ENCODE results near the gene SOAT2.

The SOAT2 gene

GRCh38 chr12:53102883-53103807, at the start of gene SOAT2:
Gene SOAT2 (plus strand): TSS chr12:53103486. CDS start chr12:53103578, 92 bp downstream.
- no peak within 1 kb of the TSS for H3K4me3 ChIP-seq (ENCODE audit: low read length)
- no peaks in the 10 kb centered on the region for H3K9me2 ChIP-seq (replicated peaks; ENCODE audit: insufficient read depth, low read length)
- H2AFZ ChIP-seq (ENCODE audit: low read length), result peak within 1 kb of the TSS; percentile 69
- H3K36me3 ChIP-seq (replicated peaks; ENCODE audit: insufficient read depth, low read length), result no peaks in the 10 kb centered on the region
- peak within 1 kb of the TSS; percentile 3; the same call in 1 of the 2 replicates for H3K9ac ChIP-seq (ENCODE audit: low read length)
- H3K27ac ChIP-seq (ENCODE audit: low read length), result peak within 1 kb of the TSS; percentile 73
- peaks cover 40% of the 10 kb centered on the region for H3K4me1 ChIP-seq (ENCODE audit: low read length)
- no peaks in the 10 kb centered on the region for H4K20me1 ChIP-seq (ENCODE audit: insufficient read depth, low read length)
- TF ChIP-seq CTCF (IDR thresholded peaks at IDR 0.05; ENCODE audit: low read length), result no peak
- TF ChIP-seq EZH2phosphoT487 (IDR thresholded peaks at IDR 0.05; ENCODE audit: low read length), result no peak
- no peak for TF ChIP-seq EZH2 (optimal IDR thresholded peaks at IDR 0.05; ENCODE audit: low read depth, low read length)
- H3K79me2 ChIP-seq (ENCODE audit: low read length), result no peaks in the 10 kb centered on the region
- no peaks in the 10 kb centered on the region for H3K27me3 ChIP-seq (replicated peaks; ENCODE audit: insufficient read depth, low read length)
- H3K9me3 ChIP-seq (replicated peaks; ENCODE audit: insufficient read depth, low read length), result no peaks in the 10 kb centered on the region
- peak within 1 kb of the TSS; percentile 48 for H3K4me2 ChIP-seq (ENCODE audit: low read depth, low read length)
- peaks cover 26% of the 10 kb centered on the region for H3F3A ChIP-seq (ENCODE audit: insufficient read depth, low read length)
- peak; percentile 93 for DNase-seq

GRCh38 chr12:53054112-53054878, 49.0 kb upstream of the SOAT2 start:
- Histone ChIP-seq H3F3A (ENCODE audit: insufficient read depth, low read length) (peaks cover 10% of the 10 kb centered on the region; the same call in 1 of the 2 replicates), H3K27ac (ENCODE audit: low read length) (peak overlapping the region; percentile 88), H3K4me3 (ENCODE audit: low read length) (peak overlapping the region; percentile 95), H3K9me3 (replicated peaks; ENCODE audit: insufficient read depth, low read length) (no peaks in the 10 kb centered on the region), H3K4me1 (ENCODE audit: low read length) (0 out of 2 replicates have a peak, but pooled peaks cover 5% of the 10 kb centered on the region), H3K36me3 (replicated peaks; ENCODE audit: insufficient read depth, low read length) (no peaks in the 10 kb centered on the region), H3K9ac (ENCODE audit: low read length) (peak overlapping the region; percentile 85), H3K9me2 (replicated peaks; ENCODE audit: insufficient read depth, low read length) (no peaks in the 10 kb centered on the region), H3K27me3 (replicated peaks; ENCODE audit: insufficient read depth, low read length) (no peaks in the 10 kb centered on the region), H2AFZ (ENCODE audit: low read length) (peak overlapping the region; percentile 93), H4K20me1 (ENCODE audit: insufficient read depth, low read length) (no peaks in the 10 kb centered on the region), H3K79me2 (ENCODE audit: low read length) (no peaks in the 10 kb centered on the region), H3K4me2 (ENCODE audit: low read depth, low read length) (peak overlapping the region; percentile 72)
- no peak for TF ChIP-seq EZH2phosphoT487 (IDR thresholded peaks at IDR 0.05; ENCODE audit: low read length)
- no peak for TF ChIP-seq EZH2 (optimal IDR thresholded peaks at IDR 0.05; ENCODE audit: low read depth, low read length)
- no peak for TF ChIP-seq CTCF (IDR thresholded peaks at IDR 0.05; ENCODE audit: low read length)
- peak; percentile 96 for DNase-seq

GRCh38 chr12:53055471-53056266, 47.6 kb upstream of the SOAT2 start:
- DNase-seq, result no peak
- Histone ChIP-seq H3K9me2 (replicated peaks; ENCODE audit: insufficient read depth, low read length) (no peaks in the 10 kb centered on the region), H2AFZ (ENCODE audit: low read length) (no peak overlapping the region), H3K79me2 (ENCODE audit: low read length) (no peaks in the 10 kb centered on the region), H4K20me1 (ENCODE audit: insufficient read depth, low read length) (no peaks in the 10 kb centered on the region), H3K27ac (ENCODE audit: low read length) (no peak overlapping the region), H3K4me3 (ENCODE audit: low read length) (no peak overlapping the region), H3K9me3 (replicated peaks; ENCODE audit: insufficient read depth, low read length) (no peaks in the 10 kb centered on the region), H3K36me3 (replicated peaks; ENCODE audit: insufficient read depth, low read length) (no peaks in the 10 kb centered on the region), H3K27me3 (replicated peaks; ENCODE audit: insufficient read depth, low read length) (peaks cover 13% of the 10 kb centered on the region), H3K9ac (ENCODE audit: low read length) (no peak overlapping the region), H3F3A (ENCODE audit: insufficient read depth, low read length) (peaks cover 7% of the 10 kb centered on the region; the same call in 1 of the 2 replicates), H3K4me1 (ENCODE audit: low read length) (0 out of 2 replicates have a peak, but pooled peaks cover 5% of the 10 kb centered on the region), H3K4me2 (ENCODE audit: low read depth, low read length) (no peak overlapping the region)
- TF ChIP-seq EZH2 (optimal IDR thresholded peaks at IDR 0.05; ENCODE audit: low read depth, low read length) (no peak), CTCF (IDR thresholded peaks at IDR 0.05; ENCODE audit: low read length) (no peak), EZH2phosphoT487 (IDR thresholded peaks at IDR 0.05; ENCODE audit: low read length) (no peak)
